ENCODE results near the gene TMEM51.

GRCh38 chr1:15106608-15107007, 46.9 kb upstream of the TMEM51 start:
- TF ChIP-seq CTCF (IDR thresholded peaks at IDR 0.05; ENCODE audit: insufficient read depth, low read depth, low read length) (no peak), EZH2 (IDR thresholded peaks at IDR 0.05; ENCODE audit: insufficient read depth, low read length) (no peak)

Measured in astrocyte (in vitro differentiated cells and primary cell).